ENCODE measurements around the gene MYO3B. TPM values are rescaled to one million over a fixed set of nuclear protein-coding genes. Genes with fewer than 3 reads are reported as not detected.
"Not testable (repeated sequence)": the region's sequence is repeated elsewhere in the genome, so short reads cannot be mapped to it uniquely, and the experiment has no call there.

Gene MYO3B
- total and polyA plus RNA-seq, 11 donors: 0.09 to 0.19 (median 0.10) TPM; not detected in 8

DNA sequence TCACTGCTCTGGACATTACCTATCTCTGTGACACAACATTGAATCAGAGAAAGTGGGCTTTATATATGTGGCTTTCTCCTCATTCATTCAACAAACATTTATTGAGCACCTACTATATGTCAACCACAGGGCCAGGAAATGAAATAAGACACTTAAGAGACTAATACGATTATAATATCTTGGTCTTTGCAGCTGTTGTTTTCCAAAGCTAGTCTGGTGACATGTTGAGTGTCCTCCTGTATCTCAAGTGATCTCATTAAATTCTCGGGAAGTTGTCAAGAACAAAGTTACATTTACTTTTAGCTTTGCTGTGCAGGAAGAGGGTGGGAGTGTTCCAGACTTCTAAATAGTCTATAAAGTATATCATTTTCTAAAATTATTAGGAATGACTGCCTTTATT, 372.6 kb downstream of the MYO3B start:
- Histone ChIP-seq H3K27ac (no peak overlapping the region), H3K36me3 (no peaks in the 10 kb centered on the region), H3K27me3 (no peaks in the 10 kb centered on the region), H3K4me3 (no peak overlapping the region), H3K4me1 (peaks cover 0 to 9% (median 4%) of the 10 kb centered on the region in 12 donors), H3K9me3 (peaks cover 0 to 14% (median 2%) of the 10 kb centered on the region in 12 donors)
- intact Hi-C loops (cut with DNase I): no loop called here
- no peak for TF ChIP-seq POLR2A (IDR thresholded peaks at IDR 0.05)
- WGBS, 4 donors: 36 to 54% (median 44%) methylated on average over 2 of the region's 2 CpGs
- ATAC-seq: no peak
- no peak for DNase-seq

DNA sequence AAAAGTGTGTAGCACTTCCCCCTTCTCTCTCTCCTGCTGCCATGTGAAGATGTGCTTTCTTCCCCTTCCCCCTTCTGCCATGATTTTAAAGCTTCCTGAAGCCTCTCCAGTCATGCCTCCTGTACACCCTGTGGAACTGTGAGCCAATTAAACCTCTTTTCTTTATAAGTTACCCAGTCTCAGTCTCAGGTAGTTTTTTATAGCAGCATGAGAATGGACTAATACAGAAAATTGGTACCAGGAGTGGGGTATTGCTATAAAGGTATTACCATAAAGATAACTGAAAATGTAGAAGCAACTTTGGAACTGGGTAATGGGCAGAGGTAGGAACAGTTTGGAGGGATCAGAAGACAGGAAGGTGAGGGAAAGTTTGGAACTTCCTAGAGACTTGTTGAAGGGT, 374.0 kb downstream of the MYO3B start:
- H3K36me3 ChIP-seq; ATAC-seq; H3K27me3 ChIP-seq; H3K27ac ChIP-seq; DNase-seq; H3K4me1 ChIP-seq; intact Hi-C loops (cut with DNase I); H3K4me3 ChIP-seq: not testable (repeated sequence)
- peaks cover 0 to 13% (median 2%) of the 10 kb centered on the region in 12 donors for H3K9me3 ChIP-seq

DNA sequence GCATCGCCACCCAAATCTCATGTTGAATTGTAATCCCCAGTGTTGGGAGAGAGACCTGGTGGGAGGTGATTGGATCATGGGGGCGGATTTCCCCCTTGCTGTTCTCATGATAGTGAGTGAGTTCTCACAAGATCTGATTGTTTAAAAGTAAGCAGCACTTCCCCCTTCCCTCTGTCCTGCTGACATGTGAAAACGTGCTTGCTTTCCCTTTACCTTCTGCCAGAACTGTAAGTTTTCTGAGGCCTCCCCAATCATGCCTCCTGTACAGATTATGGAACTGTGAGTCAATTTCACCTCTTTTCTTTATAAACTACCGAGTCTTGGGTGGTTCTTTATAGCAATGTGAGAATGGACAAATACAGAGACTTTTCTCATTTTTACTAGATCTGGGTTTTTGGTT, 375.8 kb downstream of the MYO3B start:
- H3K4me1 ChIP-seq: peaks cover 0 to 9% (median 4%) of the 10 kb centered on the region in 12 donors
- 74 to 81% (median 77%) methylated on average over 4 of the region's 4 CpGs for WGBS, 4 donors
- no peaks in the 10 kb centered on the region for H3K27me3 ChIP-seq
- ATAC-seq: no peak
- peaks cover 0 to 13% (median 2%) of the 10 kb centered on the region in 12 donors for H3K9me3 ChIP-seq
- H3K4me3 ChIP-seq: no peak overlapping the region
- intact Hi-C loops (cut with DNase I): no loop called here
- H3K36me3 ChIP-seq: no peaks in the 10 kb centered on the region
- no peak overlapping the region for H3K27ac ChIP-seq
- TF ChIP-seq, protein P1, sequence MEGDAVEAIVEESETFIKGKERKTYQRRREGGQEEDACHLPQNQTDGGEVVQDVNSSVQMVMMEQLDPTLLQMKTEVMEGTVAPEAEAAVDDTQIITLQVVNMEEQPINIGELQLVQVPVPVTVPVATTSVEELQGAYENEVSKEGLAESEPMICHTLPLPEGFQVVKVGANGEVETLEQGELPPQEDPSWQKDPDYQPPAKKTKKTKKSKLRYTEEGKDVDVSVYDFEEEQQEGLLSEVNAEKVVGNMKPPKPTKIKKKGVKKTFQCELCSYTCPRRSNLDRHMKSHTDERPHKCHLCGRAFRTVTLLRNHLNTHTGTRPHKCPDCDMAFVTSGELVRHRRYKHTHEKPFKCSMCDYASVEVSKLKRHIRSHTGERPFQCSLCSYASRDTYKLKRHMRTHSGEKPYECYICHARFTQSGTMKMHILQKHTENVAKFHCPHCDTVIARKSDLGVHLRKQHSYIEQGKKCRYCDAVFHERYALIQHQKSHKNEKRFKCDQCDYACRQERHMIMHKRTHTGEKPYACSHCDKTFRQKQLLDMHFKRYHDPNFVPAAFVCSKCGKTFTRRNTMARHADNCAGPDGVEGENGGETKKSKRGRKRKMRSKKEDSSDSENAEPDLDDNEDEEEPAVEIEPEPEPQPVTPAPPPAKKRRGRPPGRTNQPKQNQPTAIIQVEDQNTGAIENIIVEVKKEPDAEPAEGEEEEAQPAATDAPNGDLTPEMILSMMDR (IDR thresholded peaks at IDR 0.05): no peak
- no peak for TF ChIP-seq POLR2A (IDR thresholded peaks at IDR 0.05)
- no peak for DNase-seq

DNA sequence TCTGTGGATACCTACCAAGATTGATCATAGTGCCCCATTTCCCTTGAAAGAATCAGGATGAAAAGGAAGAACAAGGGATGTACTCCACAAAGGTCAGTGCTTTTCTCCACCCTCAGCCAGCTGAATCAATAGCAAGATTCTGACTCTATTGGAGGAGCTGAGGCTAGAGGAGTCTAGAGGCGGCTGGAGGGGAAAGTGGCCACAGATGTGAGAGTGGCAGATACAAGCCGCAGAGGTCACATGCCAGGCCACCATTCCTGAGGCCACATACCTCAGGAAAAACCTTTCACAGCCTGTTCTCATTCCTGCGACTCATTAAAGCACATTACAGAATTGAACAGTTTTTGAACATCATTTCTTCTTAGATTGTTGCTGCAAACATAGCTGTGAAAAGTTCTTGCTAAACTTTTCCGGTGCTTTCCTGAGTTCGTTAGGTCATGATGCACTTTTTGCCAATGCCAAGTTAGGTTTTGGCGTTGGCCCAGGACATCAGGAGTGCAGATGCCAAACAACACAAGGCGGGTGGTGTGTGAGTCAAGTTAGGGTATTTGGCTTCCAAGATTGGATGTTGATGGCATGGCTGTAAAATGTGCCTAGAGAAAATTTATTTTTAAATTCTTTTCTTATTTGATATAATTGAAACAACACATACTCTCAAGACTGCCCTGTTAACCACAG, 376.5 kb downstream of the MYO3B start:
- TF ChIP-seq, protein P1 (IDR thresholded peaks at IDR 0.05): no peak
- TF ChIP-seq POLR2A (IDR thresholded peaks at IDR 0.05): no peak
- peaks cover 0 to 13% (median 2%) of the 10 kb centered on the region in 12 donors for H3K9me3 ChIP-seq
- no peaks in the 10 kb centered on the region for H3K36me3 ChIP-seq
- H3K4me3 ChIP-seq: no peak overlapping the region
- intact Hi-C loops (cut with DNase I): no loop called here
- peaks cover 0 to 9% (median 4%) of the 10 kb centered on the region in 12 donors for H3K4me1 ChIP-seq
- 42 to 68% (median 59%) methylated on average over 7 of the region's 7 CpGs for WGBS, 4 donors
- no peaks in the 10 kb centered on the region for H3K27me3 ChIP-seq
- DNase-seq: peak in 4 of 5 donors; percentile 28 to 60 (median 46)
- peak overlapping the region in 2 of 12 donors; percentile 29 to 65 for H3K27ac ChIP-seq
- peak; percentile 26 to 75 (median 53) for ATAC-seq

DNA sequence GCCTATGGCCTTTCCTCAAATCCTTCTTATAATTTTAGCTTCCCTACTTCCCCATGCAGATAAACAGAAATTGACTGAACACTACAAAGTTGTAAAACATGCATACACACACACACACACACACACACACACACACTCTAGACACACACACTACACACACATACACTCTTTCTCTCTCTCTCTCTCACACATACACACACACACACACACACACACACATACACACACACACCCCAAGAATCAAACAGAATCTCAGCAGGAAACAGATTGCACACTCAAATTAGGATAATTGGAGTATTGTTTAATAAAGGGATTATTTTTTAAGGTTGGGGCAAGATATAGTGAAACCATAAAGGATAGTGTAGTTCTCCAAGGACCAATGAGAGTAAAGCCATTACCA, 385.0 kb downstream of the MYO3B start:
- ATAC-seq: no peak
- peaks cover 0 to 3% (median 0%) of the 10 kb centered on the region in 9 donors for H3K27me3 ChIP-seq
- H3K4me1 ChIP-seq: no peaks in the 10 kb centered on the region
- no peak for DNase-seq
- no peaks in the 10 kb centered on the region for H3K9me3 ChIP-seq
- H3K36me3 ChIP-seq: no peaks in the 10 kb centered on the region
- no peak for TF ChIP-seq POLR2A (IDR thresholded peaks at IDR 0.05)
- TF ChIP-seq, protein P1 (IDR thresholded peaks at IDR 0.05): no peak
- H3K4me3 ChIP-seq: no peak overlapping the region
- H3K27ac ChIP-seq: no peak overlapping the region
- intact Hi-C loops (cut with DNase I): no loop called here
